ENCODE data around the gene HTR6.

Gene HTR6

DNA sequence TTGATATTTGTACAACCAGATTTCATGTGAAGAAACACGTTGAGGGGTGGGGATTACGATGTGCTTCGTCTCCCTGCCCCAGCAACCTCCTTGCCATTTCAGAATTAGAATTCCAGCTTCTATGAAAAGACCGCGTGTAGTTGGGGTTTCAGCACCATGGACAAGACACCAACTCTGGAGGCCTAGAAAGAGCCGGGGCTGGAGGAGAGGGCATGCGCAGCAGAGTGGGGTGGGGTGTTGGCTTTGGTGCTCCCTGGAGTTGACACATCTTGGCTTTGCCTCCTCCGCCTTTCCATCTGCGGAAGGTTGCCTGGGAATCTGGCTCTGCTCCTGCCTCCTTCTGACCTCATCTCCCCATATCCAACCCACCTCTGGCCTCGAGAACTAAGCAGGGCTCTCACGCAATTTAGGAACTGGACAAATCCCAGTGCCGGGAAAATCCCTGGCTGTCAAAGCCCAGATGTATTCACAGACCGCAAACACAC, 11.8 kb downstream of the HTR6 start:
- Histone ChIP-seq H3K9ac (no peak overlapping the region), H3K4me1 (no peaks in the 10 kb centered on the region), H3K79me2 (no peaks in the 10 kb centered on the region), H2AFZ (no peak overlapping the region), H3K4me3 (ENCODE audit: low read depth, low read length) (no peak overlapping the region), H3K36me3 (ENCODE audit: control insufficient read depth, insufficient read depth, low read length) (no peaks in the 10 kb centered on the region), H3K27me3 (ENCODE audit: control insufficient read depth, insufficient read depth, low read length) (no peaks in the 10 kb centered on the region), H3K4me2 (ENCODE audit: low read length) (no peak overlapping the region), H3K27ac (no peak overlapping the region), H3K9me3 (ENCODE audit: control insufficient read depth, low read length) (no peaks in the 10 kb centered on the region)
- TF ChIP-seq, protein P1, sequence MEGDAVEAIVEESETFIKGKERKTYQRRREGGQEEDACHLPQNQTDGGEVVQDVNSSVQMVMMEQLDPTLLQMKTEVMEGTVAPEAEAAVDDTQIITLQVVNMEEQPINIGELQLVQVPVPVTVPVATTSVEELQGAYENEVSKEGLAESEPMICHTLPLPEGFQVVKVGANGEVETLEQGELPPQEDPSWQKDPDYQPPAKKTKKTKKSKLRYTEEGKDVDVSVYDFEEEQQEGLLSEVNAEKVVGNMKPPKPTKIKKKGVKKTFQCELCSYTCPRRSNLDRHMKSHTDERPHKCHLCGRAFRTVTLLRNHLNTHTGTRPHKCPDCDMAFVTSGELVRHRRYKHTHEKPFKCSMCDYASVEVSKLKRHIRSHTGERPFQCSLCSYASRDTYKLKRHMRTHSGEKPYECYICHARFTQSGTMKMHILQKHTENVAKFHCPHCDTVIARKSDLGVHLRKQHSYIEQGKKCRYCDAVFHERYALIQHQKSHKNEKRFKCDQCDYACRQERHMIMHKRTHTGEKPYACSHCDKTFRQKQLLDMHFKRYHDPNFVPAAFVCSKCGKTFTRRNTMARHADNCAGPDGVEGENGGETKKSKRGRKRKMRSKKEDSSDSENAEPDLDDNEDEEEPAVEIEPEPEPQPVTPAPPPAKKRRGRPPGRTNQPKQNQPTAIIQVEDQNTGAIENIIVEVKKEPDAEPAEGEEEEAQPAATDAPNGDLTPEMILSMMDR (IDR thresholded peaks at IDR 0.05): no peak

DNA sequence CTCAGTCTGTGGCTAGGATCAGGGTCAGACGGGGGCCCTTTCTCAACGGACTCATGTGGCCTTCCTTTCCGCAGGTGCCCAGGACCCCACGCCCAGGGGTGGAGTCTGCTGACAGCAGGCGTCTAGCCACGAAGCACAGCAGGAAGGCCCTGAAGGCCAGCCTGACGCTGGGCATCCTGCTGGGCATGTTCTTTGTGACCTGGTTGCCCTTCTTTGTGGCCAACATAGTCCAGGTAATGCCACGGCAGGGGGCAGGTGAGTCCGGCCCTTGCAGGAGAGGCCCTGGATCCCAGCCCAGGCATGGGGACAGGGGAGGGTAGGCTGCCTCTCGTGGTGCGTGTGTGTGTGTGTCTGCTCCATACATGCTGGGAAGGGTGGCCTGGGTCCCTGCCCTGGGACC, 13.8 kb downstream of the HTR6 start:
- no peaks in the 10 kb centered on the region for H3K36me3 ChIP-seq (ENCODE audit: control insufficient read depth, insufficient read depth, low read length)
- no peaks in the 10 kb centered on the region for H3K9me3 ChIP-seq (ENCODE audit: control insufficient read depth, low read length)
- H2AFZ ChIP-seq: no peak overlapping the region
- no peaks in the 10 kb centered on the region for H3K79me2 ChIP-seq
- TF ChIP-seq, protein P1 (IDR thresholded peaks at IDR 0.05): no peak
- H3K4me2 ChIP-seq (ENCODE audit: low read length): no peak overlapping the region
- H3K27me3 ChIP-seq (ENCODE audit: control insufficient read depth, insufficient read depth, low read length): no peaks in the 10 kb centered on the region
- H3K27ac ChIP-seq: no peak overlapping the region
- H3K9ac ChIP-seq: no peak overlapping the region
- no peaks in the 10 kb centered on the region for H3K4me1 ChIP-seq
- no peak overlapping the region for H3K4me3 ChIP-seq (ENCODE audit: low read depth, low read length)

DNA sequence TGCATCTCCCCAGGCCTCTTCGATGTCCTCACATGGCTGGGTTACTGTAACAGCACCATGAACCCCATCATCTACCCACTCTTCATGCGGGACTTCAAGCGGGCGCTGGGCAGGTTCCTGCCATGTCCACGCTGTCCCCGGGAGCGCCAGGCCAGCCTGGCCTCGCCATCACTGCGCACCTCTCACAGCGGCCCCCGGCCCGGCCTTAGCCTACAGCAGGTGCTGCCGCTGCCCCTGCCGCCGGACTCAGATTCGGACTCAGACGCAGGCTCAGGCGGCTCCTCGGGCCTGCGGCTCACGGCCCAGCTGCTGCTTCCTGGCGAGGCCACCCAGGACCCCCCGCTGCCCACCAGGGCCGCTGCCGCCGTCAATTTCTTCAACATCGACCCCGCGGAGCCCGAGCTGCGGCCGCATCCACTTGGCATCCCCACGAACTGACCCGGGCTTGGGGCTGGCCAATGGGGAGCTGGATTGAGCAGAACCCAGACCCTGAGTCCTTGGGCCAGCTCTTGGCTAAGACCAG, 14.3 kb downstream of the HTR6 start:
- Histone ChIP-seq H2AFZ (no peak overlapping the region), H3K4me1 (no peaks in the 10 kb centered on the region), H3K79me2 (no peaks in the 10 kb centered on the region), H3K27me3 (ENCODE audit: control insufficient read depth, insufficient read depth, low read length) (no peaks in the 10 kb centered on the region), H3K27ac (no peak overlapping the region), H3K36me3 (ENCODE audit: control insufficient read depth, insufficient read depth, low read length) (no peaks in the 10 kb centered on the region), H3K9me3 (ENCODE audit: control insufficient read depth, low read length) (no peaks in the 10 kb centered on the region), H3K4me2 (ENCODE audit: low read length) (no peak overlapping the region), H3K9ac (no peak overlapping the region), H3K4me3 (ENCODE audit: low read depth, low read length) (no peak overlapping the region)
- TF ChIP-seq, protein P1 (IDR thresholded peaks at IDR 0.05): no peak

DNA sequence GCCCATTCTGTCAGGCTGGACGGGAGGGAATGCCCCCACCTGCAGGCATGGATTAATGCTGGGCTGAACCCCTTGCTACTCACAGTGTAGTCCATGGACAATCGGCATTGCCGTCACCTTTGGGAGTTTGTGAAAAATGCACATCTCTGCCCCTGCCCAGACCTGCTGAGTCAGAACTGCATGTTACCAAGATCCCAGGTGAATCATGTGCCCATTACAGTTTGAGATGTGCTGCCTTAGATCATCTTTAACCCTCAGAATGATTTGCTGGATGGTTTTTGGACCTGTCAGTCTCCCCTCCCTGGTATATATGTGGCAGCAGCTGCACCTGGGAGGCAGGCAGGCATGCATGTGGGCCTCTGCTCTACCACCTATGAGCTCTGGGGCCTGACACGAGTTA, 15.0 kb downstream of the HTR6 start:
- H3K79me2 ChIP-seq: no peaks in the 10 kb centered on the region
- H3K36me3 ChIP-seq (ENCODE audit: control insufficient read depth, insufficient read depth, low read length): no peaks in the 10 kb centered on the region
- H3K27me3 ChIP-seq (ENCODE audit: control insufficient read depth, insufficient read depth, low read length): no peaks in the 10 kb centered on the region
- H3K9ac ChIP-seq: no peak overlapping the region
- H3K4me1 ChIP-seq: no peaks in the 10 kb centered on the region
- TF ChIP-seq, protein P1 (IDR thresholded peaks at IDR 0.05): no peak
- no peaks in the 10 kb centered on the region for H3K9me3 ChIP-seq (ENCODE audit: control insufficient read depth, low read length)
- H3K4me3 ChIP-seq (ENCODE audit: low read depth, low read length): no peak overlapping the region
- H3K4me2 ChIP-seq (ENCODE audit: low read length): no peak overlapping the region
- no peak overlapping the region for H2AFZ ChIP-seq
- H3K27ac ChIP-seq: no peak overlapping the region

DNA sequence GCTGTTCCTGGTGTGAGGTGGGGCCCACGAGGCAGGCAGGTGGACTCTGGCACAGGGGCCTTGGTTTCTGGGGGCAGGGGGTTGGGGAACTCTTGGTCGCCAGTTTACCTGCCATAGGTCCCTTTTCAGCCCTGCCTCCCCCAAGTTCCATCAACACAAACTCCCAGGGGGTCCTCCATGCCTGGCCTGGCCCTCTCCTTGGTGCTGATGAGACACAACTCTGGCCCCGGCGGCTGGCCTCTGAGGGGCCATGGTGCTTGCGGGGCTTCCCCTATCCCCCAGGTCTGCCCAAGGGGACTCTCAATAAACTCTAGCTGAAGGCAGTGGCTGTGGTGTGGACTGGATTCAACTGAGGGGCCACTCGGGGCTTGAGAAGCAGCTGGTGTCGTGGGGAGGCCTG, 16.0 kb downstream of the HTR6 start:
- Histone ChIP-seq H3K4me2 (ENCODE audit: low read length) (no peak overlapping the region), H3K36me3 (ENCODE audit: control insufficient read depth, insufficient read depth, low read length) (no peaks in the 10 kb centered on the region), H3K79me2 (no peaks in the 10 kb centered on the region), H3K9ac (no peak overlapping the region), H2AFZ (no peak overlapping the region), H3K27me3 (ENCODE audit: control insufficient read depth, insufficient read depth, low read length) (no peaks in the 10 kb centered on the region), H3K27ac (no peak overlapping the region), H3K4me1 (no peaks in the 10 kb centered on the region), H3K4me3 (ENCODE audit: low read depth, low read length) (no peak overlapping the region), H3K9me3 (ENCODE audit: control insufficient read depth, low read length) (no peaks in the 10 kb centered on the region)
- TF ChIP-seq, protein P1 (IDR thresholded peaks at IDR 0.05): no peak

Data from parathyroid adenoma (tissue), 2 donors.